C4-2B (cell line): Measurements from ENCODE around the gene SNX5.

Source experiments
- H3K27ac ChIP-seq: fragments of 450-650 bp; 2 replicates; pipeline ENCODE4 v1.5.1; 2017
- CTCF ChIP-seq: fragments of 450-650 bp; conservative IDR thresholded peaks from 2 replicates; pipeline ENCODE4 v1.5.1; 2017; ENCODE audit warnings: mild to moderate bottlenecking
- ZFX ChIP-seq: fragments of 450-650 bp; IDR thresholded peaks from 2 replicates; pipeline ENCODE4 v1.6.1; 2017

The SNX5 gene

GRCh38 chr20:17957505-17958363, 10.9 kb downstream of the SNX5 start:
- TF ChIP-seq CTCF (no peak), ZFX (no peak)
- H3K27ac ChIP-seq: no peak overlapping the region

GRCh38 chr20:17956099-17956685, 12.4 kb downstream of the SNX5 start:
- no peak overlapping the region for H3K27ac ChIP-seq
- TF ChIP-seq CTCF: no peak
- TF ChIP-seq ZFX: no peak

- no peak overlapping the region for H3K27ac ChIP-seq
- TF ChIP-seq ZFX (no peak), CTCF (no peak)
Measured at GRCh38 chr20:17955302-17955701, 13.3 kb downstream of the SNX5 start.

GRCh38 chr20:17953935-17954334, 14.7 kb downstream of the SNX5 start:
- no peak overlapping the region for H3K27ac ChIP-seq
- no peak for TF ChIP-seq ZFX
- TF ChIP-seq CTCF: no peak

DNA sequence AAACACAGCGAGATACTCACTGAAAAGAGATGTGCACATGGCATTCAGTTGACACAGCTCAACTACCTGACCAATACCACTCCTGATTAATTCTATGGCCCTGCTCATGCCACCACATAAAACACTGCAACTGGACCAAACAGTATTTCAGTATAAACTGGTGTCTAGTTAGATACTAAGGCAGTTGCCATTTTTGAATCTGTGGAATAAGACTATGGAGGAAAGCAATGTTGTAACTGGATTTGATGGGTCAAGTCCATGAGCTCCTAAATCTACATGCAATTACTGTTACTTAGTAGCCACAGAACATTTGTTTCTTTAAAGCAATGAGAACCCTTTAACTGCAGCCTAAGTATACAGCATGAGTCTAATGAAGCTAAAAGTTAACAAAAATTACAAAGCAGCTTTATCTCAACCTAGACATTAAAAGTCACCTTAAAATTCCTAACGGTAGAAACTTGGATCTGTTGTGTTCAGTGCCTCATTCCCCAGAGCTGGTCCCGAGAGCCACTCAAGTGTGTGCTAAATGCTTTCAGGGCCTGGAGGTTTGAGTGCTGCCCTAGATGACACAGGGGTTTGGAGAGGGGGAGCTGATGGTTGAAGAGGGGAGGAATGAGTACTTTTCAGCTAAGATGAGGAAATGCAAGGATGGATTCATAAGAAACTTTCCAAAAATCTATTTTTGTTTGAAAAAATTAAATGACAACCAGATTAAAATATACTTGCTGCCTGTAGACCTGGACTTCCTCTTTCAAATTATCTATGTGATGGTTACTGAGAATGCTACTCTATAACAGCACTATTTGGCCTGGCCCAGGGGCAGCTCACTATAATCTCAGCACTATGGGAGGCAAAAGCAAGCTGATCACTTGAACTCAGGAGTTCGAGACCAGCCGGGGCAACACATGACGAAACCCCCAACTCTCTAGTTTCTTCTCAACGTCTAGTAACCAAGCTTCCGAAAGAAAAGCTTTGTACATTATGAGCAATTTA, 15.6 kb downstream of the SNX5 start:
- H3K27ac ChIP-seq: no peak overlapping the region
- TF ChIP-seq ZFX (no peak), CTCF (no peak)

- TF ChIP-seq CTCF (no peak), ZFX (no peak)
- H3K27ac ChIP-seq: no peak overlapping the region
Measured at GRCh38 chr20:17951323-17951722, 17.3 kb downstream of the SNX5 start.
